Measurements from ENCODE around the gene SELENOK.

SELENOK gene

GRCh38 chr3:53860196-53860595, 31.5 kb downstream of the SELENOK start:
- H3K27ac ChIP-seq (ENCODE audit: low read depth, low read length): no peak overlapping the region
- H3K4me1 ChIP-seq (ENCODE audit: control insufficient read depth in 5 of 5, insufficient read depth in 5 of 5, low read length in 5 of 5): no peaks in the 10 kb centered on the region
- peaks cover 18 to 53% (median 30%) of the 10 kb centered on the region in 5 donors for H3K36me3 ChIP-seq (ENCODE audit: control insufficient read depth in 5 of 5, insufficient read depth in 5 of 5, low read length in 5 of 5)
- no peak overlapping the region for H3K4me3 ChIP-seq (ENCODE audit: low read depth in 1 of 5, low read length in 5 of 5)
- H3K27me3 ChIP-seq (ENCODE audit: control insufficient read depth in 5 of 5, insufficient read depth in 4 of 5, low read length in 5 of 5): no peaks in the 10 kb centered on the region
- no peak overlapping the region for H3K9ac ChIP-seq (ENCODE audit: low read length in 5 of 5)
- no peaks in the 10 kb centered on the region for H3K9me3 ChIP-seq (ENCODE audit: control insufficient read depth in 5 of 5, low read length in 5 of 5)

DNA sequence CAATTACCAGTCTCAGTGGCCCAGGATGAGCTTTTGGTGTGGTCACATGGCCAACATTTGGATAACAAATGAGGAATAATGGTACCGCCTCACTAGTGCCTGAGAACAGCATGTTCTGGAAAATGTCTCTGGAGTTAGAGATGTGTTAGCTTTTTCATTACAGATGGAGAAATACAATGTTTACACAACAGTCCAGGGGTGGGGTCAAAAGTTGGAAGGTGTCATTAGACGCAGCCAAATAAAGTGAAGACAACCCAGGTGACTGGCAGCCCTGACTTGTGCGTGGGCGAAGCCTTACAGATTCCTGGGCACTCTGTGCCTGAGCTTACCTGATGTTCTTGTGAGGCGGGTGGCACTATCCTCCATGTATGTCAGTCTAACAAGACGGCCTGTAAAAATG, 32.5 kb downstream of the SELENOK start:
- Histone ChIP-seq H3K36me3 (ENCODE audit: control insufficient read depth in 5 of 5, insufficient read depth in 5 of 5, low read length in 5 of 5) (peaks cover 15 to 43% (median 20%) of the 10 kb centered on the region in 5 donors), H3K4me3 (ENCODE audit: low read depth in 1 of 5, low read length in 5 of 5) (no peak overlapping the region), H3K27ac (ENCODE audit: low read depth, low read length) (no peak overlapping the region), H3K9ac (ENCODE audit: low read length in 5 of 5) (no peak overlapping the region), H3K9me3 (ENCODE audit: control insufficient read depth in 5 of 5, low read length in 5 of 5) (no peaks in the 10 kb centered on the region), H3K27me3 (ENCODE audit: control insufficient read depth in 5 of 5, insufficient read depth in 4 of 5, low read length in 5 of 5) (no peaks in the 10 kb centered on the region), H3K4me1 (ENCODE audit: control insufficient read depth in 5 of 5, insufficient read depth in 5 of 5, low read length in 5 of 5) (no peaks in the 10 kb centered on the region)

DNA sequence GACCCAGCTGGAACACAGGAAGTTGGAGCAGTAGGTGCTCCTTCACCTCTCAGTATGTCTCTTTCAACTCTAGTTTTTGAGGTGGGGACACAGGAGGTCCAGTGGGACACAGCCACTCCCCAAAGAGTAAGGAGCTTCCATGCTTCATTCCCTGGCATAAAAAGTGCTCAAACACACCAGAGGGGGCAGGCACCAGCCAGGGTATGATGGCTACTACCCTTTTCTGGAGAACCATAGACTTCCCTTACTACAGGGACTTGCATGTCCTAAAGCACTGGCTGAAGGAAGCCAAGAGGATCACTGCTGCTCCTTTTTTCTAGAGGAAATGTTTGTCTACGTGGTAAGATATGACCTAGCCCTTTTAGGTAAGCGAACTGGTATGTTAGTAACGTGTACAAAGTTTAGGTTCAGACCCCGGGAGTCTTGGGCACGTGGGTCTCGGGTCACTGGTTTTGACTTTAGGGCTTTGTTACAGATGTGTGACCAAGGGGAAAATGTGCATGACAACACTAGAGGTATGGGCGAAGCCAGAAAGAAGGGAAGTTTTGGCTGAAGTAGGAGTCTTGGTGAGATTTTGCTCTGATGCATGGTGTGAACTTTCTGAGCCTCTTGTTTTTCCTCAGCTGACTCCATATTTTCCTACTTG, 33.4 kb downstream of the SELENOK start:
- H3K9ac ChIP-seq (ENCODE audit: low read length in 5 of 5): no peak overlapping the region
- no peak overlapping the region for H3K27ac ChIP-seq (ENCODE audit: low read depth, low read length)
- H3K9me3 ChIP-seq (ENCODE audit: control insufficient read depth in 5 of 5, low read length in 5 of 5): no peaks in the 10 kb centered on the region
- peaks cover 11 to 36% (median 15%) of the 10 kb centered on the region in 5 donors for H3K36me3 ChIP-seq (ENCODE audit: control insufficient read depth in 5 of 5, insufficient read depth in 5 of 5, low read length in 5 of 5)
- no peaks in the 10 kb centered on the region for H3K27me3 ChIP-seq (ENCODE audit: control insufficient read depth in 5 of 5, insufficient read depth in 4 of 5, low read length in 5 of 5)
- H3K4me1 ChIP-seq (ENCODE audit: control insufficient read depth in 5 of 5, insufficient read depth in 5 of 5, low read length in 5 of 5): no peaks in the 10 kb centered on the region
- no peak overlapping the region for H3K4me3 ChIP-seq (ENCODE audit: low read depth in 1 of 5, low read length in 5 of 5)

DNA sequence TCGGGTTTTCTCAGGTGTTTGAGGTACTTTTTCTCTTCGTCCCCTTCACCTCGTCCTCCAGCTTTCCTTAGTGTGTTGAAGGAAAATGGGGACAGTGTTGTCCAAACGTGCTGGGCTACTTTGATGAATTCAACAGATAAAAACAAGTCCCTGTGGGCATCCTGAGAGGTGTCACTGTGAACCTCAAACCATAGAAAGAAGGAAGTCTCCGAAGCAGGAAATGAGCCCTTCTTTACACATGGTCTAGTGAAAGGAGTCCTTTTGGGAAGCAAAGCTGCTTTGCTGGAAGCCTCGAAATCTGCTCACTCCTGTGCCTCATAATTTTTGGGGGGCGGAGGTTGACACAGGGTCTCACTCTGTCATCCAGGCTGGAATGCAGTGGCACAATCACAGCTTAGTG, 34.7 kb downstream of the SELENOK start:
- Histone ChIP-seq H3K9ac (ENCODE audit: low read length in 5 of 5) (no peak overlapping the region), H3K27ac (ENCODE audit: low read depth, low read length) (no peak overlapping the region), H3K9me3 (ENCODE audit: control insufficient read depth in 5 of 5, low read length in 5 of 5) (no peaks in the 10 kb centered on the region), H3K27me3 (ENCODE audit: control insufficient read depth in 5 of 5, insufficient read depth in 4 of 5, low read length in 5 of 5) (peaks cover 0 to 2% (median 0%) of the 10 kb centered on the region in 5 donors), H3K4me1 (ENCODE audit: control insufficient read depth in 5 of 5, insufficient read depth in 5 of 5, low read length in 5 of 5) (no peaks in the 10 kb centered on the region), H3K36me3 (ENCODE audit: control insufficient read depth in 5 of 5, insufficient read depth in 5 of 5, low read length in 5 of 5) (peaks cover 11 to 28% (median 13%) of the 10 kb centered on the region in 5 donors), H3K4me3 (ENCODE audit: low read depth in 1 of 5, low read length in 5 of 5) (no peak overlapping the region)

DNA sequence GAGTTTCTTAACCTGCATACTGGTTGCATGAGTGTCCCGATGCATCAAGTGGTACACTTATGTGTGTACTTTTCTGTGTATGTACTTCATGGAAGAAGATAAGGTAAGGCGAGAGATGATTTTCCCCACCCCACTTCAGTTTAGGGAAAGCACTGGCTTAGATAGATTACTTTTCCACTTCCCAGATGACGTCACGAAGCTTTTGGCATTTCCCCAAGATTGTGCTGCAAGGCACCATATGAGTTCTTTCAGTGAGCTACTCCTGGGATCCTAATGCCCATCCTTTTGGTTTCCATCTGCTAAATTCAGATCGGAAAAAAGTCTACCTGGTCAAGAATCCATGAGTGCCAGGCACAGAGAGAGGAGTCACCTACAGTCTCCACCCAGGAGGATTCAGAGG, 40.8 kb downstream of the SELENOK start:
- Histone ChIP-seq H3K9ac (ENCODE audit: low read length in 5 of 5) (no peak overlapping the region), H3K9me3 (ENCODE audit: control insufficient read depth in 5 of 5, low read length in 5 of 5) (no peaks in the 10 kb centered on the region), H3K27ac (ENCODE audit: low read depth, low read length) (no peak overlapping the region), H3K27me3 (ENCODE audit: control insufficient read depth in 5 of 5, insufficient read depth in 4 of 5, low read length in 5 of 5) (peaks cover 10 to 20% (median 15%) of the 10 kb centered on the region in 5 donors), H3K4me1 (ENCODE audit: control insufficient read depth in 5 of 5, insufficient read depth in 5 of 5, low read length in 5 of 5) (peaks cover 0 to 10% (median 8%) of the 10 kb centered on the region in 5 donors), H3K36me3 (ENCODE audit: control insufficient read depth in 5 of 5, insufficient read depth in 5 of 5, low read length in 5 of 5) (no peaks in the 10 kb centered on the region), H3K4me3 (ENCODE audit: low read depth in 1 of 5, low read length in 5 of 5) (no peak overlapping the region)

DNA sequence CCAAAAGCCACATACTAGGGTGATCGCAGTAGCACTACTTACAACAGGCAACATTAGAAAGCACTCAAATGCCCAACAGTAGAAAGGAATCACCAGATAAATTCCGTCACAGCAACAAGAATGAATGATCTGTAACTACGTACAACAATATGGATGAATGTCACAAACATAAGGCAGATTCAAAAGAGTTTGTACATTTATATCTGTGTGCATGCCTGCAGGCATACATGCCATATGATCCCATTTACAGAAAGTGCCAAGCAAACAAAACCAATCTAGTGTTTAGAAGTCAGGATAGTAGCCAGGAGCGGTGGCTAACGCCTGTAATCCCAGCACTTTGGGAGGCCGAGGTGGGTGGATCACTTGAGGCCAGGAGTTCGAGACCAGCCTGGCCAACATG, 41.7 kb downstream of the SELENOK start:
- H3K36me3 ChIP-seq (ENCODE audit: control insufficient read depth in 5 of 5, insufficient read depth in 5 of 5, low read length in 5 of 5): no peaks in the 10 kb centered on the region
- H3K4me3 ChIP-seq (ENCODE audit: low read depth in 1 of 5, low read length in 5 of 5): no peak overlapping the region
- peaks cover 0 to 18% (median 13%) of the 10 kb centered on the region in 5 donors for H3K4me1 ChIP-seq (ENCODE audit: control insufficient read depth in 5 of 5, insufficient read depth in 5 of 5, low read length in 5 of 5)
- peaks cover 10 to 24% (median 18%) of the 10 kb centered on the region in 5 donors for H3K27me3 ChIP-seq (ENCODE audit: control insufficient read depth in 5 of 5, insufficient read depth in 4 of 5, low read length in 5 of 5)
- H3K27ac ChIP-seq (ENCODE audit: low read depth, low read length): no peak overlapping the region
- no peaks in the 10 kb centered on the region for H3K9me3 ChIP-seq (ENCODE audit: control insufficient read depth in 5 of 5, low read length in 5 of 5)
- no peak overlapping the region for H3K9ac ChIP-seq (ENCODE audit: low read length in 5 of 5)

DNA sequence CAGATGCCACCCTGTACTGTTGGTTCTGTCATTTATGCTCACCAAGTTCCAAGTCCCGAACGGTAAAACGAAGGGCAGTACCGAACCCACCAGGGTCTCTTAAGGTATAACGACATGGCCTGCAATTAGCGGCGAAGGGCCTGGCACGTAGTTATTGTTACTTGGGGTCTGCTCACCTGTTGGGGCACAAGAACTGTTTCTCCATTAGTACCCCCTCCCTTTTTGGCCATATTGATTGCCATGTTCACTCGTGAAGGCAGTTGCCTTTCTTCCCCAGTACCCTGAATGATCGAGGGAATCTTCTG, 44.9 kb downstream of the SELENOK start:
- Histone ChIP-seq H3K9me3 (ENCODE audit: control insufficient read depth in 5 of 5, low read length in 5 of 5) (no peaks in the 10 kb centered on the region), H3K27ac (ENCODE audit: low read depth, low read length) (no peak overlapping the region), H3K36me3 (ENCODE audit: control insufficient read depth in 5 of 5, insufficient read depth in 5 of 5, low read length in 5 of 5) (no peaks in the 10 kb centered on the region), H3K9ac (ENCODE audit: low read length in 5 of 5) (no peak overlapping the region), H3K4me1 (ENCODE audit: control insufficient read depth in 5 of 5, insufficient read depth in 5 of 5, low read length in 5 of 5) (peaks cover 0 to 18% (median 13%) of the 10 kb centered on the region in 5 donors), H3K27me3 (ENCODE audit: control insufficient read depth in 5 of 5, insufficient read depth in 4 of 5, low read length in 5 of 5) (peaks cover 10 to 24% (median 21%) of the 10 kb centered on the region in 5 donors), H3K4me3 (ENCODE audit: low read depth in 1 of 5, low read length in 5 of 5) (peak overlapping the region in 4 of 5 donors; percentile 67 to 79 (median 78))

GRCh38 chr3:53846134-53846850, 45.4 kb downstream of the SELENOK start, which contains the start of the genes CHDH and IL17RB:
TSS of gene CHDH (minus strand) at chr3:53846419. CDS start at chr3:53824008, 22,411 bp downstream.
TSS of gene IL17RB (plus strand) at chr3:53846568. CDS start at chr3:53846589, 21 bp downstream.
- Histone ChIP-seq H3K36me3 (ENCODE audit: control insufficient read depth in 5 of 5, insufficient read depth in 5 of 5, low read length in 5 of 5) (no peaks in the 10 kb centered on the region), H3K9me3 (ENCODE audit: control insufficient read depth in 5 of 5, low read length in 5 of 5) (no peaks in the 10 kb centered on the region), H3K4me3 (ENCODE audit: low read depth in 1 of 5, low read length in 5 of 5) (peak within 1 kb of the TSS; percentile 67 to 79 (median 76)), H3K27ac (ENCODE audit: low read depth, low read length) (no peak within 1 kb of the TSS), H3K4me1 (ENCODE audit: control insufficient read depth in 5 of 5, insufficient read depth in 5 of 5, low read length in 5 of 5) (peaks cover 0 to 18% (median 13%) of the 10 kb centered on the region in 5 donors), H3K9ac (ENCODE audit: low read length in 5 of 5) (peak within 1 kb of the TSS in 2 of 5 donors; percentile 49 to 62), H3K27me3 (ENCODE audit: control insufficient read depth in 5 of 5, insufficient read depth in 4 of 5, low read length in 5 of 5) (peaks cover 8 to 24% (median 19%) of the 10 kb centered on the region in 5 donors)

GRCh38 chr3:53845881-53846133, 45.9 kb downstream of the SELENOK start:
- peak overlapping the region in 2 of 5 donors; percentile 49 to 62 for H3K9ac ChIP-seq (ENCODE audit: low read length in 5 of 5)
- H3K36me3 ChIP-seq (ENCODE audit: control insufficient read depth in 5 of 5, insufficient read depth in 5 of 5, low read length in 5 of 5): no peaks in the 10 kb centered on the region
- peaks cover 6 to 24% (median 19%) of the 10 kb centered on the region in 5 donors for H3K27me3 ChIP-seq (ENCODE audit: control insufficient read depth in 5 of 5, insufficient read depth in 4 of 5, low read length in 5 of 5)
- H3K27ac ChIP-seq (ENCODE audit: low read depth, low read length): no peak overlapping the region
- peaks cover 0 to 18% (median 13%) of the 10 kb centered on the region in 5 donors for H3K4me1 ChIP-seq (ENCODE audit: control insufficient read depth in 5 of 5, insufficient read depth in 5 of 5, low read length in 5 of 5)
- H3K4me3 ChIP-seq (ENCODE audit: low read depth in 1 of 5, low read length in 5 of 5): peak overlapping the region; percentile 67 to 79 (median 76)
- H3K9me3 ChIP-seq (ENCODE audit: control insufficient read depth in 5 of 5, low read length in 5 of 5): no peaks in the 10 kb centered on the region

GRCh38 chr3:53845103-53845880, 46.4 kb downstream of the SELENOK start:
- Histone ChIP-seq H3K4me1 (ENCODE audit: control insufficient read depth in 5 of 5, insufficient read depth in 5 of 5, low read length in 5 of 5) (peaks cover 0 to 18% (median 13%) of the 10 kb centered on the region in 5 donors), H3K27me3 (ENCODE audit: control insufficient read depth in 5 of 5, insufficient read depth in 4 of 5, low read length in 5 of 5) (peaks cover 6 to 24% (median 19%) of the 10 kb centered on the region in 5 donors), H3K27ac (ENCODE audit: low read depth, low read length) (no peak overlapping the region), H3K9ac (ENCODE audit: low read length in 5 of 5) (peak overlapping the region in 2 of 5 donors; percentile 49 to 62), H3K9me3 (ENCODE audit: control insufficient read depth in 5 of 5, low read length in 5 of 5) (no peaks in the 10 kb centered on the region), H3K4me3 (ENCODE audit: low read depth in 1 of 5, low read length in 5 of 5) (peak overlapping the region; percentile 67 to 79 (median 76)), H3K36me3 (ENCODE audit: control insufficient read depth in 5 of 5, insufficient read depth in 5 of 5, low read length in 5 of 5) (no peaks in the 10 kb centered on the region)
